ENCODE results near the gene YPEL1.
"Not testable (repeated sequence)": the region's sequence is repeated elsewhere in the genome, so short reads cannot be mapped to it uniquely, and the experiment has no call there.

The YPEL1 gene

DNA sequence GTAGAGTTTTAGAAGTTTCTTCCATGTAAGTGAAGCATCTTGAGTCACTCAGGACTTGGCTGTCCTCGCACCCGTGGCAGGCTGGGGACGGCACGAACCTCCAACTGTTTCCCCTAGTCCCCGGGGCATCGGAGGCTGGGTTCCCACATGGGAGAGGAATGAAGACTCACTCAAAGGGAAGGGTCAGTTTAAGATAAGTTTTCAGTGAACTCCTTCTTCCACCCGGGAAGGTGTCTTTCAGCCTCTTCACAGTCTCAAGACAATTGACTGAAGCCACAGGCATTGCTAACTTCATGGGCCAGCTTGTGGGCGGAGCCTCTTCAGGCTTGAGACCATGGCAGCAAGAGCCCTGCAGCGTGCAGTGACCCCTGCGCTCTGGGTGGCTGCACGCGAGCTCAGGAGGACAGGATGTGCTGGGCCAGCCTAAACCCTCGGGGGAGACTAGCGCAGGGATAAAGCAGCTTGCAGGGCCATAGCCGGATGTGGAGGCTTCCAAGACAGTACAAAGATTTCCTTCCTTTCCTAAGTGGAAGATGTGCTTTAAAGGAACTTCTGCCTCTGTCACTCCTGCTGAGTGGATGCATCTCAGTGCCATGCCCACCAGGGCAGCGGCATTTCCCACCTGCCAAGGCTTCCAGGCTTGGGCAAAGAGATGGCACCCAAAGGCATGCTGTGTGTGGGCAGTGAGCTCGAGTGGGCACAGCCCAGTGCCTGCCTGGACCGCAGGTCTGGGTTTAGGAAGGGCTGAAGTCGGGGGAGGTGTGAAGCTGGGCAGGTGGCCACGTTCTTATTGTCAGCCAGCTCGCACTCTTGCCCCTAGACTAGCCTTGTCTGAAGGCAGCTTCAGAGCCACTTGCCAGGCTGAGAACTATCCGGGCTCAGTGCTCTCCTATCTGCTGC lies 36.9 kb downstream of the YPEL1 start:
- no peak for DNase-seq (ENCODE audit: low spot score)

- DNase-seq (ENCODE audit: low spot score): no peak
Measured at GRCh38 chr22:21697880-21698279, 37.7 kb downstream of the YPEL1 start.

- DNase-seq (ENCODE audit: low spot score): no peak
Measured at GRCh38 chr22:21697021-21697771, 38.4 kb downstream of the YPEL1 start.

DNA sequence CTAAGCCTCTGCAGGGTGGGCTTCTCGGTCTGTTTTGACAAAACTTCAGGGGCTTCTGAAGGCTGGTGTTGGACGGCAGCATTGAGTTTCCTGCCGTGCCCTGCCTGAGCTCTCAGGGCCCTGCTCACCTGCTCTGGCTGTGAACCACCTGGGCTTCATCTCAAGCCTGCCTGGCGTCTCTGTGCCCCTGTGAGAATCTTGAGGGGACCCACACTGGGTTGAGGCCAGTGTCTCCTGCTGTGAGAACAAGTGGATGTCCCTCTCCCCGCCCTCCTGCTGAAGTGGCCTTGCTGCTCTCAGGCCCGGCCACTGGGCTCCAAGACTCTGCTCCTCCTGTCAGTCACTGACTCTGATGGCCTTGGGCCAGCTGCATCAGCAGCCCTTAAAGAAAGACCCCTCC lies 39.5 kb downstream of the YPEL1 start:
- DNase-seq (ENCODE audit: low spot score): no peak

DNA sequence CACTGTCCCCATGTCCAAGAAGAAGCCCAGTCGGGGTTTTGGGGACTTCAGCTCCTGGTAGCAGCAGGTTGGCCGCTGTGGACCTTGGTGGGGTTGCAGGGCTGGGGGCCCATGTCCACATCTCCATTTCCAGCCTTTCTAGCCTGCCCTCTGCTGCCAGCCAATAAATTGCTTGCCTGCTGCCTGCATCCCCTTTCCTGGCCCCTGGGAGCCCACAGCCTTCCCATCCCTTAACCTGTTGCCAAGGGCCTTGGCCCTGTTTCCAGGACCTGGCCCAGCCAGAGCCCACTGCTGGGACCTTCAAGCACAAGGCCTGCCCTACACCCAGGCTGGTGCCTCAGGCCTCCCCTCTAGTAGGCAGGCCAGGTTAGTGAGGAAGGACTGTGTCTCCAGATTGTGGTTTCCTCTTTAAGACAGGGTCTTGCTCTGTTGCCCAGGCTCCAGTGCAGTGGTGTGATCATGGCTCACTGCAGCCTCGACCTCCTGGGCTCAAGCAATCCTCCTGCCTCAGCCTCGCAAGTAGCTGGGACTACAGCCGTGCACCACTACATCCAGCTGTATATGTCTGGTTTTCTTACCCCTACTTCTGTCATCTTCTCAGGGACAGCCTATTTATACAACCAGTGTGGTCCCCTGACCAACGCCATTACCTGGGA lies 40.0 kb downstream of the YPEL1 start:
- DNase-seq (ENCODE audit: low spot score): no peak

- no peak for DNase-seq (ENCODE audit: low spot score)
Measured at GRCh38 chr22:21694795-21695429, 40.7 kb downstream of the YPEL1 start.

- DNase-seq (ENCODE audit: low spot score): no peak
Measured at GRCh38 chr22:21694394-21694793, 41.2 kb downstream of the YPEL1 start.

DNA sequence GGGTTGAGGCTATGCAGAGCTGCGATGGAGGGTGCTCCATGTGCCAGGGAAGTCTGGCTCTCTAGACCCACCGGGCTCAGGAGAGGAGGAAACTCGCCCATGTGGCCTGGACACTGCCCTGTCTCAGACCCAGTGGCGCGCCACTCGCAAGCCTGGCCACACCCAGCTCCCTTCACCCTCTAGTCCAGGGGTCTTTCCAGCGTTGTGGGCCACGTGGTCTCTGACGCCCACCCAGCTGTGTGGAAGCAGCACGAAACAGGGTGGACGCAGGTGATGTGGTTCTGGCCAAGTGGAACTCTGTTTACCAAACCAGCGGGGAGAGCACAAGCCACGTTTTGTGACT lies 41.6 kb downstream of the YPEL1 start:
- no peak for DNase-seq (ENCODE audit: low spot score)

DNA sequence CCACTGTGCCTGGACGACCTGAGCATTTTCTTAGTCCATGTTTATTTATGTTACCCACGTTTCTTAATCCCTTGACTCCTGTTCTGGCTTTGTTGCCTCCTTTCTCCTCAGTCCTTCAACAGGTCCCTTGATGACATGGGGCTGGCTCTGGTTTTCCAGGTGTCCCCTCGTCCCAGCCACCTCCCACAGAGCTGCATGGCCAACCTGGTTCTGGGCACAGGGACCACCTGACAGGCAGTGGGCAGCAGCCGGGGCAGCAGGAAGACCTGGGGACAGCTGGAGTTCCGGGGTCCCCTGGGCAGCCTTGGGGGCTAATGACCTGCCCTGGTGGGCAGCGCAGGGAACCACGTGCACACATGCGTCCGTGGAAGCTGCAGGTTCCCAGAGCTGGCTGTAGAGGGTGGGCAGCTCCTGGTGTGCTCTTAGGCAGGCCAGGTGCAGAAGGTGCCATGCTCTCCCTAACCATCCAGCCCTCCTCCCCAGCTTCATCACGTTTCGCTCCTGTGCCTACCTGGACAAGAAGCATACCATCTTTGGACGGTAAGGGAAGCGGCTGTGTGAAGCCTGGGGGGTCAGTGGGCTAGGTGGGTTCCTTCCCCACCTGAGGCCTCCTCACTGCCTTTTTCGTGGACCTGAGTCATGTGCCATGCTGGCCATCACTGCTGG lies 42.1 kb downstream of the YPEL1 start:
- no peak for DNase-seq (ENCODE audit: low spot score)

DNA sequence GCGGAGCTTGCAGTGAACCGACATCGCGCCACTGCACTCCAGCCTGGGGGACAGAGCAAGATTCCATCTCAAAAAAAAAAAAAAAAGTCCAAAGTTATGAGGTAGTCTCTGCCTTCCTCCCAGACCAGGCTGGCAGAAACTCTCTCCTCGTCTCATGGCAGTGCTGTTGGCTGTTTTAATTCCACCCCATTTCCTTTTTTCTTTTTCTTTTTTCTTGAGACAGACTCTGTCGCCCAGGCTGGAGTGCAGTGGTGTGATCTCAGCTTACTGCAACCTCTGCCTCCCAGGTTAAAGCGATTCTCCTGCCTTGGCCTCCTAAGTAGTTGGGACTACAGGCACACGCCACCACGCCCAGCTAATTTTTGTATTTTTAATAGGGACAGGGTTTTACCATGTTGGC lies 42.7 kb downstream of the YPEL1 start:
- not testable (repeated sequence) for DNase-seq (ENCODE audit: low spot score)

GRCh38 chr22:21691816-21692215 lies 43.8 kb downstream of the YPEL1 start:
- DNase-seq (ENCODE audit: low spot score): no peak

GRCh38 chr22:21690401-21690801 lies 45.2 kb downstream of the YPEL1 start:
- DNase-seq (ENCODE audit: low spot score): no peak

DNA sequence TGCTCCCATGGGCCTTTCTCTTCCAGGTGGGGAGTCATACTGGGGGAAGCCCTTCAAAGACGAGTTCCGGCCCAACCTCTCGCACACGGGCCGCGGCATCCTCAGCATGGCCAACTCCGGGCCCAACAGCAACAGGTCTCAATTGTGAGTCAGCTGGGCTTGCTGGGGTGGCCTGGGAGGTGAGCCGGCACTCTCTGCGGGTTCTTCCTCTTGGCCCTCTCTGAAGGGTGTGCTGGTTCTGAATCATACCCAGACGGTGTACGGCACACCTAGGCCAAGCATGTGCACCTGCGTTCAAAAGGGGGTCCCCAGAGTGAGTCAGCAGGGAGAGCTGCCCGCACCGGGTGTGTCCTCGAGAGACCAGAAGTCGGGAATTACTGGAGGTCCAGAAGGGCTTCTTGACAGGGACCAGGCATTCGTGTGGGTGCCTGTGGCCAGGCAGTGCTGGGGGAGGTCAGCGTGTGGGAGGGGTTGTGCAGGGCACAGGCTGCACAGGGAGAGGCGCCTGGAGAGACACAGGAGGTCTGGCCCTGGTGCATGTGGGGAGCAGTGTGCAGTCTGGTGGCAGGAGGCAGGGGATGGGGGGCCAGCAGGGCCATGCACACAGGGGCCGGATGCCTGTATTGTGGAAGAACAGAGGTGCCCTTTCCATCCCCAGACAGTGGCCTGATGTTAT lies 46.8 kb downstream of the YPEL1 start:
- no peak for DNase-seq (ENCODE audit: low spot score)

- no peak for DNase-seq (ENCODE audit: low spot score)
Measured at GRCh38 chr22:21688341-21688705, 47.3 kb downstream of the YPEL1 start.

GRCh38 chr22:21687685-21688259 lies 47.8 kb downstream of the YPEL1 start:
- DNase-seq (ENCODE audit: low spot score): no peak

DNA sequence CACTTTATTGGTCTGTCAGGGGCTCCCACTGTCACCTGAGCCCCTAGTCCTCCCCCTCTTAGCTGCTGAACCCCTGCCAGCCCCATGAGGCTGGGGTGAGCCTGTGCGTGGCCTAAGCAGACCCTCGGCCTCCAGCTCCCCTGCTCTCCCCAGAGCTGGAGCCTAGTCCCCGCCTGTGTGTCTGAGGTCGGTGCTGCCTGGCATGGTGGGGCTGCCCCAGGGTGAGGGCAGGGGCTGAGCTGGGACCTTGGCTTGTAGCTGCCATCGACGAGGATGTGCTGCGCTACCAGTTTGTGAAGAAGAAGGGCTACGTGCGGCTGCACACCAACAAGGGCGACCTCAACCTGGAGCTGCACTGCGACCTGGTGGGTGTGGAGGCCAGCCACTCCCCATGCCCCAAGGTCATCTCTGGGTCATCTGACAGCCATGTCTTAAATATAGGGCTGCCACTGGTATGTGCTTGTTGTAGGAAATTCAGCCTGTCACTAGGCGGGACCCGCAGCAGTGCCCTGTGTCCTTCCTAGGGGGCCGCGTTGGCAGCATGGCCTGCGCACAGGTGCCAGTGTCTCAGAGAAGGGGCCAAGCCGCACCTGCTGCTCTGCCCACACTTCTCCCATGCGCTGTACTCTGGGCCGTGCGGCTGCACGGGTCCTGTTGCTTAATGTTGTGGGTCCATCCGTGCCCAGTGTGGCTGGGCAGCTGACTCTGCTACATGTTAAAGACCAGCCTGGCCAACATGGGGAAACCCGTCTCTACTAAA lies 48.8 kb downstream of the YPEL1 start:
- no peak for DNase-seq (ENCODE audit: low spot score)

DNA sequence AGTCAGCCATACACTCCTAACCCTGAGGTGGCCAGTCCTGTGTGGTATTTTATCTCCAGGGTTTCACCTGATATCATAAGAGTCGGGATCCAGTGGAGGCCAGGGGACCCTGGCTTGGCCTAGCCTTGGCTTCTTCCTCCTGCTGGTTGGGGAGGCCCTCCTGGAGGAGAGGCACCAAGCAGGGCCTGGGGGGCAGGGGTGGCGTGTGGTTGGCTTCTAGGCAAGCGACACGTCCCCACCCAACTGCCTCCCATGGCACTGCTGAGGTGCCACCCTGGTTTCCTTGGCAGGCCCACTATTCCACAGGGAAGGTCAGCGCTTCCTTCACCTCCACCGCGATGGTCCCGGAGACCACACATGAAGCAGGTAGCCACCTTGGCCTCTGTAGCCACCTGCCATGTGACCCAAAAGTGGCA lies 49.4 kb downstream of the YPEL1 start:
- no peak for DNase-seq (ENCODE audit: low spot score)

GRCh38 chr22:21685164-21685513 lies 50.5 kb downstream of the YPEL1 start:
- DNase-seq (ENCODE audit: low spot score): no peak

DNA sequence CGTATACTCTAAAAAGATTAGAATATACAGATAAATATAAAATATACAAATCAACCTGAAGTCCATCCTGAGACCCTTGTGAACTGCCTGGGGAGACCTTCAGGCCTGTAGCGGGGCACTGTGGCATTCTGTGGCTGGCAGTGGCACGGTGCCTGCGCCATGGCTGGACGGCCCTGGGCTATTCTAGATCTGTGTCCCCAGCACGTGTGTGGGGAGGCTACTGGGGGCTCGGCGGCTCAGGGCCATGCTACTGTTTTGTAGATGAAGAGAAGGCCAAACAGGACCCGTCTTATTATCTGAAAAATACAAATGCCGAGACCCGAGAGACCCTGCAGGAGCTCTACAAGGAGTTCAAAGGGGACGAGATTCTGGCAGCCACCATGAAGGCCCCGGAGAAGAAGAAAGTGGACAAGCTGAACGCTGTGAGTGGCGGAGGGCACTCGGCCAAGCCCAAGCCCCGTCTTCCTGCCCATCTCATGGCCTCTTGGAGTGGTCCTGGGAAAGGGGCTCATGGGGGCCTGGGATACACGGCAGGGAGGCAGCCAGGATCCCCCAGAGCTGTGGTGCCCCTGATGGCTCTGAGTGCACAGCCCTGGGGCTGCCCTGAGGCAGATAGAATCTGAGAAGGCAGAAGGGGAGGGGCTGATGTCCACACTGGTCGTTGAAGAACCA lies 51.0 kb downstream of the YPEL1 start:
- DNase-seq (ENCODE audit: low spot score): no peak

GRCh38 chr22:21683401-21683811 lies 52.2 kb downstream of the YPEL1 start:
- DNase-seq (ENCODE audit: low spot score): no peak

Data from CD4-positive, alpha-beta T cell treated with Interleukin-6 at 100 ng/mL for 8 hours (primary cell).